HG03521 (cell line): ENCODE data around the gene PSPH.
"Not testable (repeated sequence)": the region's sequence is repeated elsewhere in the genome, so short reads cannot be mapped to it uniquely, and the experiment has no call there.

ENCODE experiments used
- ATAC-seq: cut with Tn5 transposase; IDR thresholded peaks from one replicate; pipeline ENCODE4 v1.9.1; 2021; ENCODE audit warnings: mild to moderate bottlenecking, moderate library complexity; ENCODE audit not compliant: unreplicated experiment

Gene PSPH

DNA sequence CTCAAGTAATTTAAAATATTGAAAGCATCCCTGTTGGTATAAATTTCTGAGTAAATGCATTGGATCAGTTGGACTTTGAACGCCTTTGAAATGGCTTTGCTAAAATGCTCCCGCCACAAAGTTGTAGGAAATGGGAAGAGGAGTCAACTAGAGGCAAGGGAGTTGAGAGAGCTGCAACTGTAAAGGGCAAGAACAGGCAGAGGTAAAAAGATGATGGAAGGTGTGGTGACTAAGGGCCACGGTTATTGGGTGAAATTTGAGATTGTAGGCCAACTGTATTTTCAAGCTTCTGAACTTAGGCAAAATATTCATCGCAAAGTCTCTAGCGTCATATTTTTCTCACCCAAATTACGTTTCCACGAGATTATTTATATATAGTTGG is 12.2 kb upstream of the PSPH start:
- no peak for ATAC-seq

DNA sequence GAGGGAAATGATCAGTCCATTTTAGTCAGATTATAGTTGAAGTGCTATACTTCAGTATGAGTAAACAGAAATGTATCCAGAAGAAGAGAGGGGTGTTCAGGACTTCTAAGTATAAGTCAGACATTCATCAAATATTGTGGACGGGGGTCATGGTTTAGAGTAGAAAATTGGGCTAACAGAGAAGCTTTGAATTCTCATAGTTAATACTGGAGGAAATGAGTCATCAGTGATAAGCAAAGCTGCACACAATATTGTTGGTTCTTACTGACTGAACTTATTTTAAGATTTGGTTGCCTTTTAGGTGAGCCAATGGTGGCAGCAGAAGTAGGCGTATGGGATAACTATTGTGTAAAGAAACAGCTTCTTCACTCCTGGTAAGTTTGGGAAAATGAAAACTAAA is 11.1 kb upstream of the PSPH start:
- ATAC-seq: no peak

DNA sequence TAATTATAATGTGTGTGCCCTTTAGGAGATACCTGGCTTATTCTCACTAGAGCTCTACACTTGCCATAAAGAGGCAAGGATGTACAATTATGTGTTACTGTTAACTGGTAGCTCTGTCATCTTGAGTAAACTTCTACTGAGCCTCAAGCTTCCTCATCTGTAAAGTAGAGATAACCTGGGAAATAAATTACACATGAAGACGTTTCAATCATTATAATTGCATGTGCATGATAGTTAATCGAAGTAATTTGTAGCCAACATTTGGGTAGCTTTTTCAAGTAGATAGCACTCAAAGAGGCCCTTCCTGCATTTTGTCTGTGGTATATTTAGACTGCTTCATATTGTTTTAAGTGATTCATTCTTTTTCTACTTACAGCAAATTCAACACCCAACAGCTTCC is 2.7 kb upstream of the PSPH start:
- no peak for ATAC-seq

DNA sequence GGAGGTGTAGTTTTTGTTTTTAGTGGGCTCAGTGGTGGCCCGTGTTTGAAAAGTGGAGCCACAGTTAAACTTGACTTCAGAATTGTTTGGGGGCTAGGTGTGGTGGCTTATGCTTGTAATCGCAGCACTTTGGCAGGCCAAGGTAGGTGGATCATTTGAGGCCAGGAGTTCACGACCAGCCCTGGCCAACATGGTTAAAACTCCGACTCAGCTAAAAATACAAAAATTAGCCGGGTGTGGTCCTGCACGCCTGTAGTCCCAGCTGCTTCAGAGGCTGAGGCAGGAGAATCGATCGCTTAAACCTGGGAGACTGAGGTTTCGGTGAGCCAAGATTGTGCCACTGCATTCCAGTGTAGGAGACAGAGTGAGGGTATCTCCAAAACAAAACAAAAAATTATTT is 2.1 kb upstream of the PSPH start:
- no peak for ATAC-seq

DNA sequence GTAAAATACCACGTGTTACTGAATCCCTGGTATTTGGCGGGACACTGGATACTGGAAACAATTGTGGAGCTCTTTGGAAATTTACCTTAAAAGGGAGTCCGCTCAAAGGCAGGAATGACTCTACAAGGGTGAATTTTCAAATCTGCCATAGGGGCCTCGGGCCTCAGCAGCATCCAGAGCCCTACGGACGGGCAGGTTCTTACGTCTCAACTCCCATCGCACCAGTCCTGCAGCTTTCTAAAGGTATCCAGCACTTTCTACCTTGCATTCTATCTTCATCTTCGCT is 248 bp downstream of the PSPH start:
- ATAC-seq: no peak

DNA sequence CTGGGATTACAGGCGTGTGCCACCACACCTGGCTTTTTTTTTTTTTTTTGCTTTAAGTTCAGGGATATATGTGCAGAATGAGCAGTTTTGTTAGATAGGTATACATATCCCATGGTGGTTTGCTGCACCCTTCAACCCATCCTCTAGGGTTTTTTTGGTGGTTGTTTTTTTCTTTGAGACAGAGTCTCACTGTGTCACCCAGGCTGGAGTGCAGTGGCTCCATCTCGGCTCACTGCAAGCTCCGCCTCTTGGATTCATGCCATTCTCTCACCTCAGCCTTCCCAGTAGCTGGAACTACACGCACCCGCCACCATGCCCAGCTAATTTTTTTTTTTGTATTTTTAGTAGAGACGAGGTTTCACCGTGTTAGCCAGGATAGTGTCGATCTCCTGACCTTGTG is 2.5 kb downstream of the PSPH start:
- ATAC-seq: not testable (repeated sequence)

DNA sequence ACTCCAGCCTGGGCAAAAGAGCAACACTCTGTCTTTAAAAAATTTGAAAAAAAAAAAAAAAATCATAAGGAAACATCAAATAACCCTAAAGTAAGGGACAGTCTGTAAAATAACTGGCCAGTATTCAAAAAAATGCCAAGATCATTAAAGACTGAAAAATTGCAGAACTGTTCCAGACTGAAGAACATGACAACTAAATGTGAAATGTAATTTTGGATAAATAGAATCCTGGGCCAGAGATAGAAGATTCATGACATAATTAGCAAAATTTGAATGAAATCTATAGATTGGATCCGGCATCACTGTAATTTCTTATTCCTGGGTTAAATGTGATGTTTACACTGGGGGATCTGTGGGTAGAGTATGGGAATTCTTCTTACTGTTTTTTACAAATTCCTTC is 3.0 kb downstream of the PSPH start:
- ATAC-seq: no peak

DNA sequence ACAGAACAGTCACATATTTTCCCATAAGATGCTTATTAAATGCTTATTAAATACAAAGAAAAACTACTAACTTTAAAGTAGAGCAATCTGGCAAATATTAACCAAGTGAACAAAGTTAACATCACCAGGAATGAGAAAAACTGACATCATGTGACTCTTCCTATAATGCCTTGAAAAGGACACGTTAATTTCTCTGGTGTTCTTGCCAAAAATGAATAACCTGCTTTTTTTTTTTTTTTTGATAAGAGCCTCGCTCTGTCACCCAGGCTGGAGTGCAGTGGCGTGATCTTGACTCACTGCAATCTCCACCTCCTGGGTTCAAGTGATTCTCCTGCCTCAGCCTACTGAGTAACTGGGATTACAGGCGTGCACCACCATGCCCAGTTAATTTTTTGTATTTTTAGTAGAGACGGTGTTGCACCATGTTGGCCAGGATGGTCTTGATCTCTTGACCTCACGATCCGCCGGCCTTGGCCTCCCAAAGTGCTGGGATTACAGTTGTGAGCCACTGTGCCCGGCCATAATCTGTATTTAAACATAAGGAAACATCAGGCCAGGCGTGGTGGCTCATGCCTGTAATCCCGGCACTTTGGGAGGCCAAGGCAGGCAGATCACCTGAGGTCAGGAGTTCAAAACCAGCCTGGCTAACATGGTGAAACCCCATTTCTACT is 3.7 kb downstream of the PSPH start:
- not testable (repeated sequence) for ATAC-seq

DNA sequence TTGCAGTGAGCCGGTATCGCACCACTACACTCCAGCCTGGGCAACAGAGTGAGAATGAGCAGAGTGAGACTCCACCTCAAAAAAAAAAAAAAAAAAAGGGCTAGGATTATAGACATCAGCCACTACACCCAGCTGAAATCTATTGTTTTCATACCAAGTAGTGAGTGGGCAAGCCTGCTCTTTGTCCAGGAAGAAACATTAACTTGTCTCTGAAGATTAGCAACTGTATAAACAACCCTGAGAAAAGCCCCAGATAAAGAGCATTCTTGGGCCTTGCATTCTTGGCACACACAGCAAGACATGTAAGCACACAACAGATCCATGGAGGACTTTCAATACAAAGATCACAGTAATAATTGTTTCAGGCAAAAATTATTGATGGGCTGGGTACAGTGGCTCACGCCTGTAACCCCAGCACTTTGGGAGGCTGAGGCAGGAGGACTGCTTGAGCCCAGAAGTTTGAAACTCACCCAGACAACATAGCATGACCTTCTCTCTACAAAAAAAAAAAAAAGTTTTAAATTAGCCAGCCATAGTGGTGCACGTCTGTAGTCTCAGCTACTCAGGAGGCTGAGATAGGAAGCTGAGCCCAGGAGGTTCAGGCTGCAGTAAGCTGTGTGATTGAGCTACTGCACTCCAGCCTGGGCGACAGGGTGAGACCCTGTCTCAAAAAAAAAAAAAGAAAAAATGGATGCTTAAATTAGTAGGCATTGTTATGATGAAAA is 4.4 kb downstream of the PSPH start:
- no peak for ATAC-seq

DNA sequence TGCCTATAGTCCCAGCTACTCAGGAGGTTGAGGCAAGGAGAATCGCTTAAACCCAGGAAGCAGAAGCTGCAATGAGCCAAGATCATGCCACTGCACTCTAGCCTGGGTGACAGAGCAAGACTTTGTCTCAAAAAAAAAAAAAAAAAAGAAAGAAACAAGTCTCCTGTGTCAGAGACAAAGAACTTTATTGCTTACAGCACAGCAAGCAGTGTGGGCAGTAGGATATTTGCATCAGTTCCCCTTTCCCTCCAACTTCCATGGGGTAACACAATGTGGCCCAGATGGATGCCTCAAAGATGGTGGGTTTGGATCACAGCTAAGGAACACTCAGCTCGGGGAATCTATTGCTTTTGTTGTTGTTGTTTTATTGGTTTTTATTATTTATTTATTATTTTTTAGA is 5.5 kb downstream of the PSPH start:
- ATAC-seq: not testable (repeated sequence)

DNA sequence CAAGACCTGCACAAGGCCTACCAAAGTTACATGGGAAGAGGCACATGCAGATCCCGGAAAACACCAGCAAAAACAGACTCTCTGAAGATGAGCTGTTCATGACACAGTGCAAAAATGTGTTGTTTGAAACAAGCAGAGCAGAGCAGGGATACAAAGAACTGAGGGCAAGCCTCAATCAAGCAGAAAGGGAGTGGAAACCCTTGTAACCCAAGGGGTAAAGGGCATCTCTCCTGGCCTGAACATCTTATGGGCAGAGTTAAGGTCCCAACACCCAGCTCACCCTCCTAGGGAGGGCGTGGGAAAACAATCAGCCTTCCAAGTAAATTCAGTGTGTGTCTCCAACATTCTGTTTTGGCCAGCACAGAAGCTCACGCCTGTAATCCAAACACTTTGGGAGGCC is 10.5 kb downstream of the PSPH start:
- ATAC-seq: no peak

DNA sequence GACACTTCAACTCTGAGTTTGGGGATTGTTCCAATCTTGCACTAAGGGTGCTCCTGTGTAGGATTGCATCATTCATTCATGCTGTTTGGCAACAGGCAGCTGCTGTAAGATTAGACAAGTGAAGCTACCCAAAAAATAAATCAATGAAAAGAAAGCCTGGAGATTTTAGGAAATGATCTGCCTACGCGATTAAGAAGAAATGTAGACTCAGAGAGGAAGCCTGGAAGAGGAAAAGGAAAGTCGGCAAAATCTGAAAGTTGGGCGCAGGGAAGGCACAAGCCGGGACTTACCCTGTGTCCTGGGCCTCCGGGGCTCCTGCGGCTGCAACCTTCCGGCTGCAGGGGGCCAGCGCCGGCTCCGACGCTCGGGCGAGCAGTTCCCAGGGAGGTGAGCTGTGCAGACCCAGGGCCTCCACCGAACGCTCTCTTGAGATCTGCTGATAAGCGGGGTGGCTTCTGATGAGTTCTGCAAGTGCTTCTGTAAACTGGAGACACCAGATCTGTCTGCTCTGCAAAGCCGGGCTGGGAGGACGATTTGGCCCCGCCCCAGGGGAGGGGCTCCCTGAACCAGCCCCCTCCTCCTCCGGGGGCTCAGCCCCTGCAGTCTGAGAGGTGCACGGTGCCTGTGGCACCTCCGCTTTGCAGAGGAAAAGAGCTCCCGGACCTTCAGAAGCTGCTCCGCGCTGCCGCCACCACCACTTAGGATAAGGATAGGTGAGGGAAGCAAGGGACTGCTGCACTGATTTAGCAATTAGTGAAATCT is 17.4 kb downstream of the PSPH start:
- peak; percentile 93 for ATAC-seq

DNA sequence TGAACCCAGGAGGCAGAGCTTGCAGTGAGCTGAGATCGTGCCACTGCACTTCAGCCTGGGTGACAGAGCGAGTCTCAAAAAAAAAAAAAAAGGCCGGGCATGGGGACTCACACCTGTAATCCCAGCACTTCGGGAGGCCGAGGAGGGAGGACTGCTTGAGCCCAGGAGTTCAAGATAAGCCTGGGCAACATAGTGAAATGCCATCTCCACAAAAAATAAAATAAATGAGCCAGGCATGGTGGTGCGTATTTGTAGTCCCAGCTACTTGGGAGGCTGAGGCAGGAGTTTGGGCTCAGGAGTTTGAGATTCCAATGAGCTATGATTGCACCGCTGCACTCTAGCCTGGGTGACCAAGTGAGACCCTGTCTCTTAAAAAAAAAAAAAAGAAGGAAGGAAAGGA is 18.7 kb downstream of the PSPH start:
- ATAC-seq: not testable (repeated sequence)

DNA sequence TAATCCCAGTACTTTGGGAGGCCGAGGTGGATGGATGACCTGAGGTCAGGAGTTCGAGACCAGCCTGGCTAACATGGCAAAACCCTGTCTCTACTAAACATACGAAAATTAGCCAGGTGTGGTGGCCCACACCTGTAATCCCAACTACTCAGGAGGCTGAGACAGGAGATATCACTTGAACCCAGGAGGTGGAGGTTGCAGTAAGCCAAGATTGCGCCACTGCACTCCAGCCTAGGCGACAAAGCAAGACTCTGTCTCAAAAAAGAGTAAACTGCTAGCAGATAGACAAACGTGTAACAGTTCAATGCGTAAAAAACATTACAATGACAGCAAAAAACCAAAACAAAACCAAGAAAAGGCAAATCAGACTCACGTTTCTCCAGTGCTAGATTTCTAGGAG is 19.7 kb downstream of the PSPH start:
- ATAC-seq: not testable (repeated sequence)

DNA sequence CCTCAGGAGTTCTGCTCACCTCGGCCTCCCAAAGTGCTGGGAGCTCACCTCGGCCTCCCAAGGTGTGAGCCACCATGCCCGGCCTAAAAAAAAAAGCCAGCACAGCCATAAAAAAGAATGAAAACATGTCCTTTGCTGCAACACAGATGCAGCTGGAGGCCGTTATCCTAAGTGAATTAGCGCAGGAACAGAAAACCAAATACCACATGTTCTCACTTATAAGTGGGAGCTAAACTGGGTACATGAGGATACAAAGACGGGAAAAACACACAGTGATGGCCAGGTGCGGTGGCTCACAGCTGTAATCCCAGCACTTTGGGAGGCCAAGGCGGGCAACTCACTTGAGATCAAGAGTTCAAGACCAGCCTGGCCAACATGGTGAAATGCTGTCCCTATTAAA is 20.9 kb downstream of the PSPH start:
- ATAC-seq: no peak

DNA sequence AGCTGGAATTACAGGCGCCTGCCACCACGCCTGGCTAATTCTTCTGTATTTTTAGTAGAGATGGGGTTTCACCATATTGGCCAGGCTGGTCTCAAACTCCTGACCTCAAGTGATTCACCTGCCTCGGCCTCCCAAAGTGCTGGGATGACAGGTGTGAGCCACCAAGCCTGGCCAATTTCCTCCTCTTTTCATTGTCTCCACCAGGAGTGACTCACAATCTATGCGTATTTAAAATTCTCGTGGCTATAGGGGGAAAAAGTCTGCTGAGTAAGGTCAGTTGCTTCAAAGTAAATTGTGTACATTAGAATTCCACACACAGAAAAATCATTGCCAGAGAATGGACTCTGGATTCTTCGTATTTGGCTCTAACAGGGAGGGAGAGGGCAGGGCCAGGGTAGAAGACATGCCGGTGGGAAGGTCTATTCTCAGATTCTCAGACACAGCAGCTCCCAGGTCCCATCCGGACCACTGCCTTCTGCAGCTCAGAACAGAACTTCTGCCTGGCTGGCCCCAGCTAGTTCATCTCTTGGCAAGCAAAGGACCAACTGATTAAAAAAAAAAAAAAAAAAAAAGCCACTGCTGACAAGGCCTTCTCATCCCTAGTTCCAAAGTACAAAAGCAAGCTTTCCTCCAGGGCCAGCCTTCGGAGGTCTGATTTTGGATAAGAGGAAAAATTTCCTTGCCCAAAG is 22.2 kb downstream of the PSPH start:
- ATAC-seq: no peak

DNA sequence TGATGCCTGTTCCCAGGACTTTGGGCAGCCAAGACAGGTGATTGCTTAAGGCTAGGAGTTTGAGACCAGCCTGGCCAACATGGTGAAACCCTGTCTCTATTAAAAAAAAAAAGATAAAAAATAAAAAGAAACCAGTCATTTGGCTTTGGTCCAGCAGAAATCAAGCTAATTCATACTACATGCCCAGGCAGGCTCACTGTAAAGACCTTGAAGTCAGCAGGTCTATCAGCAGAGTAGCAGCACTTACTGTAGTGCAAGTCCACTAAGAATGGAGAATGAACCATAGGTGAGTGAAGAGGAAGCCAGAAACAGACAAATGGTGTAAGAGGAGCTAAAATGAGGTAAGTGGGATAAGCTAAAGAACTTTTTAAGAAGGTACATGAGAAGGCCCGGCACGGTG is 24.7 kb downstream of the PSPH start:
- no peak for ATAC-seq

DNA sequence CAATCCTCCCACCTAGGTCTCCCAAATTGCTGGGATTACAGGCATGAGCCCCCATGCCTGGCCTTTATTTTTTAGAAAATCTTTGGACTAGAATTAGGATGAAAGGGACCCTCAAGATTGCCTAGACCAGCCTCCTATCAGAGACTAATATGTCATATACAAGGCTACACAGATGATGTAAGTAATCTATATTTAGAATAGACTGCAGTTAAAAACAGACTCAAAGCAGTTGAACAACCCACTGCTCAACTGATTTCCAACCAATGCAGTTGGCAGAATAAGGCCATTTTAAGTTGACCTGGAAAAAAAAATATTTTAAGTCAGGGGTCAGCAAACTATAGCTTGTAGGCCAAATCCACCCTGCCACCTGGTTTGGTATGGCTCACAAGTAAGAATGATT is 27.7 kb downstream of the PSPH start:
- ATAC-seq: no peak

DNA sequence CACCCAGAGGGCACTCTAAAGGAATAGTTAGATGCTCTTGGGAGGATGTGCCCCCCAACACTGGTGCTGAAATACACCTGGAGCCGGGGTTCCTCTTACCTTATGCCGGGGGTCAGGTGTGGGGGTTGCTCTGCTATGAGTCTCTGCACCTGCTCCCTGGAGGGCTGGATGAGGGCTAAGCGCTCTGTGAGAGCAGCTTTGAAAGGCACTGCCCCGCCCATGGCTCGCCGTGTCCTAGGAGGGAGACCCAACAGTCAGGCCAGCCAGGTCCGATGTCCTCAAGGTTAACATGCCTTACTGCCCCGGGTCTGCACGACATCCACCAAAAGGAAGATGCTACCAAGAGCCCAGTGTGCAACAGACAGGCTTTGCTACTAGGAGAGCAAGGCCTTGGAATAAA is 31.7 kb downstream of the PSPH start:
- ATAC-seq: no peak

DNA sequence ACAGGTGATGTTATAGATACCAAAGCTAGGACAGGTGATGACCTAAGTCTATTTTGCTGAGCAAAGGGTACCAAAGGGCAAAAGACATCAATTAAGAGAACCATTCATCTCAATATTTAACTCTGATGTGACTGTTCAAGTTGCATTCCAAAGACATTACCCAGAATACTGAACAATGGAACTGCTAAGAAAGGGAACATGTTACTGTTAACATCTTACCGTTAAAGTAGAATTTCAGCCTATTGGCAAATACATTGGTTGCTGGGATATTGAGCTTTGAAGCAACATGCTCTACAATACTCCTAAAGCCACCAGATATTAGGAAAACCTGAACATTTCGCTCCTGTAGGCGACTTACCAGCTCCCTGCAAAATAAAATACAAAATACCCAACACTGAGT is 34.2 kb downstream of the PSPH start:
- ATAC-seq: not testable (repeated sequence)

DNA sequence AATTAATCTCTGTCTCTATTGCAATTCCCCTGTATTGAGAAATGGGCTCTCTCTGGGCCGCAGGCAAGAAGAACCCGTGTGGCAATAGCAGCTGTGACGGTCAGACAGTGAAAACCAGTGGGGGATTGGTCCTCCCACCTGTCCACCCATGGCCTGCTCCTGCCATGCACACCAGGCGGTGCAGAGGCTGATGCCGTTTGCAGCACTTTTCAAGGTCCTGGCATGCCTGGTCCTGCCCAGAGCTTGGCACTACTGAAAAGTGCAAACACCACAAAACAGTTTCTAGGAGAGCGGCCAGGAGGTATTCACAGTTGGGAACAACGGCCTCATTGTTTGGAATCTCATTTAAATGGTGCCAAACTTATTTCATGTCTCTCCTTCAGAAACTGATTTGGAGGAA is 41.5 kb downstream of the PSPH start:
- ATAC-seq: no peak

DNA sequence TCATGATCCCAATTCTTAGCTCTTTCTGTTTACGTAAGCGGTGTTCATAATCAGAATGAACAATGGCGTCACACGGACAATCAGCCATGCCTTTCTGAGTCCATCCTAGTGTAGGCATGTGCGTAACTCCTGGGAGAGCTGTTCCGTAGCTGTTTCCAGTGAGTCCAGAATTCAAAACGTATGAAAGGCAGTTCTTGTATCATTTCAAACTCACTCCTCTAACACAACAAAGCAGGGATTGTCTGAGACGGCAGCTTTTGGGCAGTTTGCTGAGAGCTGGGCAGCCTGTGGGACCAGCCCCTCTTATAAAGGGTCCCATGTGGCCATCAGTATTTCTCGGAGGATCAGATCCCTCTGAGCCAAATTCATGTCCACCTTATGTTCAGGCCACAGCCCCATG is 43.4 kb downstream of the PSPH start:
- no peak for ATAC-seq
